HL-60/S4 treated with retinoic acid at 250 ng/mL for 4 days and 3 days (cell line): ENCODE measurements around the gene PTN.
"Not testable (repeated sequence)": the region's sequence is repeated elsewhere in the genome, so short reads cannot be mapped to it uniquely, and the experiment has no call there.

ENCODE experiments used
- in situ Hi-C: fragments of 300-500 bp; cut with MboI; formaldehyde crosslinking; loops from 2 replicates; pipeline ENCODE4 v1.7.0; 2022; ENCODE audit warnings: low sequenced_read_pairs

The PTN gene

DNA sequence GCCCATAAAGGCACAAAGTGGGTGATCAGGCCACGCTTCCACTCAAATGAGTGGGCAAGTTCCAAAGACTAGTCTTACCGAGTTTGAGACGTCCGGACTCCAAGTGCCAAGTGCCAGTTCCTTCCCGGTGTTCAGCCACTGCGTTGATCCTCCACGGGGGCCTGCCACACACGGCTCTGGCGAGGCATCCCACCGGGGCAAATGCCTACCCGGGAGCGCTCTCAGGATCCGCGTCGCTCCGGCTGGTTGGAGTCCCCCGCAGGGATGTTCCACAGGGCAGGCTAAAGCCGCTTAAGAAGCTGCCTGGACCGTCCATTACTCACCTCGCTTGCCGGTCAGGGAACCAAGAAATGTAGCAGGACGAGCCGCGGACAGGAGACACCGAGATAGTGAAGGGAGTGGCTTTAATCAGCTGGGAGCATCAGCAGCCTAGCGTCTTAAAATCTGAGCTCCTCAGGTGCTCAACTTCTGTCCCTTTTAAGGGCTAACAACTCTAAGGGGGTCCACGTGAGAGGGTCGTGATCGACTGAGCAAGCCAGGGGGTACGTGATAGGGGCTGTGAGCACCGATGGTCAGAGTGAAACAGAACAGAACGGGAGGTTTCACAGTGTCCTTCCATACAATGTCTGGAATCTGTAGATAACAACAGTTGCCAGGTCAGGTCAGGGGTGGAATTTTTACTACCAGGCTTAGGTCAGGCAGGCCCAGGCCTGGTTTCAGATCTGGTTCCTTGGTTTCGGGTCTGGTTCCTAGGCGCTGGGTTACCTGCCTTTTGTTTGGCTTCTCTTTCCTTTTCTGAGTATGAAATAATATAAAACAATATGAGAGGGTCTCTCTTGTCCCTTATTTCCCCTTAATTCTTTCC is 75.3 kb downstream of the PTN start:
- in situ Hi-C loops = not testable (repeated sequence)

DNA sequence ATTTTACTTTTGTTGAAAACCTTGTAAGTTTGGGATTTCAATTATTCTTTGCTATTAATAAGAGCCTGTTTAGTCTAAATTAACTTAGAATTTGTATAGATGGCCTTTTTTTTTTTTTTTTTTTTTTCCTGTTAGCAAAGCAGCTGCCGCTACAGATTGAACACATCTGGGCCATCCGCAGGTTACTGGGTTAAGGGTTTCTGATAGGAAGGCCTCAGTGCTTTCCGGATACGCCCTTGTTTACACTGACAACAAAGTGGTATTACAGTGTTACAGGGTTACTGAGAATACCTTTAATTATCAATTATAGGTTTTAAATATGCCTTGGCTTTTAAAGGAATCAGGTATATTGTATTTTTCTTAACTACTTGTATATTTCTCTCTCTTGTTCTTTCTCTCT is 76.8 kb downstream of the PTN start:
- in situ Hi-C loops = no loop called here

GRCh38 chr7:137265480-137265879 is 78.1 kb downstream of the PTN start:
- in situ Hi-C loops = not testable (repeated sequence)

DNA sequence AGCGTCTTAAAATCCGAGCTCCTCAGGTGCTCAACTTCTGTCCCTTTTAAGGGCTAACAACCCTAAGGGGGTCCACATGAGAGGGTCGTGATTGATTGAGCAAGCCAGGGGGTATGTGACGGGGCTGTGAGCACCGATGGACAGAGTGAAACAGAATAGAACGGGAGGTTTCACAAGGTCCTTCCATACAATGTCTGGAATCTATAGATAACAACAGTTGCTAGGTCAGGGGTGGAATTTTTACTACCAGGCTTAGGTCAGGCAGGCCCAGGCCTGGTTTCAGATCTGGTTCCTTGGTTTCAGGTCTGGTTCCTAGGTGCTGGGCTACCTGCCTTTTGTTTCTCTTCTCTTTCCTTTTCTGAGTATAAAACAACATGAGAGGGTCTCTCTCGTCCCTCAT is 80.9 kb downstream of the PTN start:
- in situ Hi-C loops = no loop called here

- in situ Hi-C loops = no loop called here
Observed at GRCh38 chr7:137258552-137258951, 85.0 kb downstream of the PTN start.

DNA sequence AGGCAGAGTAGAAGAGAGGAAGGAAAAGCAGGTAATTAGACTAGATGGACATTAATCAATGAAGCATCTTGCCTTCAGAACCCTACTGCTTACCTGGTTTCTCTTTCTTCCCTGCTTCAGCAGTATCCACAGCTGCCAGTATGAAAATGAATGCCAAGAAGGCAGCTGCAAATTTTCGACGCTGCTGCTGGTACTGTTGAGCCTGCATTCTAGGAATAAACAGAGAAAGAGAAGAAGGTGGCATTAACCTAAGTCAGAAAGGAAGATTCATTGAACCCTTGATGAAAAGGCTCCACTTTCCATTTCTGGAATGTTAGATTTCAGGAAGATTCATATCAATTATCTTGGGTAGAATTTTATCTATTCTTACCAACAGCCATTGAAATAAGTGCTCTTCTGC is 88.8 kb downstream of the PTN start:
- in situ Hi-C loops = no loop called here

DNA sequence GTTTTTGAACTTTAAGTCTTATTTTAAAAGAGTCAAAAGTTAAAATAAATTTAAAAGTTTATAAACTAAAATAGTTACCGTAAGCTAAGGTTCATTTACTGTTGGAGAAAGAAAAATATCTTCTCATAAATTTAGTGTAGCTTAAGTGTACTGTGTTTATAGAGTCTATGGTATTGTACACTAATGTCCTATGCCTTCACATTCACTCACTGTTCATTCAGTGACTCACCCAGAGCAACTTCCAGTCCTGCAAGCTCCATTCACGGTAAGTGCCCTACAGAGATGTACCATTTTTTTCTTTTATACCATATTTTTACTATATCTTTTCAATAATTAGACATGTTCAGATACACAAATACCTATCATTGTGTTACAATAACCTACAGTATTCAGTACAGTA is 97.6 kb downstream of the PTN start:
- in situ Hi-C loops = no loop called here

GRCh38 chr7:137245186-137245585 is 98.3 kb downstream of the PTN start:
- in situ Hi-C loops = no loop called here

- in situ Hi-C loops = no loop called here
Observed at GRCh38 chr7:137243741-137244140, 99.8 kb downstream of the PTN start.

DNA sequence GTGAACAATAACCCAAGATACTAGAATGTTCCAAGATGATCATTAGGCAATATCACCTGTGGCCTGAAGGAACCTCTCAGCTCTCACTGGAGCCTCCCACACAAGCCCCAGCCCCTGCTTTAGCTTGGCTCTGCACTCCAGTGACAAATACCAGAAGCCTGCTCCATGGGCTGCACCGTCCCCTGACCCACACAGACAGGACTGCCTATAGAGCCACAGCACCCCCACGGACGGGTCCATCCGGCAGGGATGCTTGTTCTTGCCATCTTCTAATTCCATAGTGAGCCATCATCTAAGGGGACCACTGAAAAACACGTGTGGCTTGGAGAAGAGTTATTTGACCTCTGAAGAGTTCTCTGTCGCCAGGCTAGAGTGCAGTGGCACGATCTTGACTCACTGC is 100.9 kb downstream of the PTN start:
- in situ Hi-C loops = no loop called here

GRCh38 chr7:137241655-137242360 is 101.7 kb downstream of the PTN start:
- in situ Hi-C loops = no loop called here

- in situ Hi-C loops = not testable (repeated sequence)
Observed at GRCh38 chr7:137239186-137239585, 104.3 kb downstream of the PTN start.

DNA sequence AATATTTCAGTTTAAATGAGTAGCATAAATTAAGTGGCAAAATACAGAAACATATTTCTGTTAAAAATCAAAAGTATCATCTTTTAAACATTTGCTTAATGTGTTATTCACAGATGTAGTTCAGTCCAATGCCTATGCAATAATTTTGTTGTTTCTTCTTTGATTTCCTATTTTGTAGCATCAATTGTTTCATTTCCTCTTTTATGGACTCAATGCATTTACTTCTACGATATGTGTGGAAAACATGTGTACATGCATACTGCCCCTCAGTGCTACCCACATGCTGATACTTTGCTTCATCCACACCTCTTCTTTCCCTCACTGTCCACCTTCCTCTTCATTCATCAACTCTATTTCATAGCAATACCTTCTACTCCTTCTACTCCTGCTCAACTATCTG is 108.1 kb downstream of the PTN start:
- in situ Hi-C loops = no loop called here

- in situ Hi-C loops = no loop called here
Observed at GRCh38 chr7:137231167-137231566, 112.4 kb downstream of the PTN start.

- in situ Hi-C loops = no loop called here
Observed at GRCh38 chr7:137221467-137221866, 122.1 kb downstream of the PTN start.

DNA sequence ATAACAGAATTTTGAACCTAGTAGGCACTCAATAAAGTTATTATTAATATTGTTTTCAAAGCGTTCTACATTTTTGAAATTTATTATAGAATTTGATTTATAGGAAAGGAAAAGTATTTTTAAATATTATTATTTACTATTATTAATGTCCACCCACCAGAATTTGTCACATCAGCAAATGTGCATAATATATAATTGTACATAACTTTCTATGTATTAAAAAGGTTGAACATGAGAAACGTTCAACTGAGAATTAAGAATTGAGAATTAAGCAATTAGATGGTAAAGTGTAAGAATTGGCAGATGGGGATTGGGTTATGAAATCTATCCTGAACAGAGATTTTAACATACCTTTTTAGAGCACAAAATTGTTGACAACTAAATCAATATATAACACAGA is 129.8 kb downstream of the PTN start:
- in situ Hi-C loops = no loop called here

- in situ Hi-C loops = no loop called here
Observed at GRCh38 chr7:137209151-137209817, 134.2 kb downstream of the PTN start.

DNA sequence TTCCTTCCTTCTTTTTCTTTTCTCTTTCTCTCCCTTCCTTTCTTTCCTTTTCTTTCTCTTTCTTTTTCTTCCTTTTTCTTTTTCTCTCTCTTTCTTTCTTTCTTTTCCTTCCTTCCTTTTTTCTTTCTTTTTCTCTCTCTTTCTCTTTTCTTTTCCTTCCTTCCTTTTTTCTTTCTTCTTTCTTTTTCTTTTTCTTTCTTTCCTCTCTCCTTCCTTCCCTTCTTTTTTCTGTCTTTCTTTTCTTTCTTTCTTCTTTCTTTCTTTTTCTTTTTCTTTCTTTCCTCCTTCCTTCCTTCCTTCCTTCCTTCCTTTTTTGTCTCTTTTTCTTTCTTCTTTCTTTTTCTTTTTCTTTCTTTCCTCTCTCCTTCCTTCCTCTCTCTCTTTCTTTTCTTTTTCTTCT is 136.8 kb downstream of the PTN start:
- in situ Hi-C loops = no loop called here

GRCh38 chr7:137204246-137204645 is 139.3 kb downstream of the PTN start:
- in situ Hi-C loops = no loop called here

DNA sequence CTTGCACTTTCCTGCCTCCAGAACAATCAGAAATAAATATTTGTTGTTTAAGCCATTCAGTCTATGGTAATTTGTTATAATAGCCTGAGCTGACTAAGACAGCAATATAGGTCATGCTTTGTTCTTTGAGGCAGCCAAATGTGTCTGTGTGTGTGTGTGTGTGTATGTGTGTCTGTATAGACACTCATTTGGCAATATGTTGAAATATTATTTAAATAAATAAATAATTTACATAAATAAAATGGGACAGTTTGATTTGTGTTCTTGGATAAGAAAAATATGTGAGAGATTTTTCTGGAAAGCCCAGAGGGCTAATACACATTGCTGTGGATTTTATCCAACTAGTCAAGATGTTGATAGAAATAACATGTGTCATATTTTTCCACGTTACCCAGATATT is 140.2 kb downstream of the PTN start:
- in situ Hi-C loops = no loop called here

- in situ Hi-C loops = no loop called here
Observed at GRCh38 chr7:137196648-137197047, 146.9 kb downstream of the PTN start.

DNA sequence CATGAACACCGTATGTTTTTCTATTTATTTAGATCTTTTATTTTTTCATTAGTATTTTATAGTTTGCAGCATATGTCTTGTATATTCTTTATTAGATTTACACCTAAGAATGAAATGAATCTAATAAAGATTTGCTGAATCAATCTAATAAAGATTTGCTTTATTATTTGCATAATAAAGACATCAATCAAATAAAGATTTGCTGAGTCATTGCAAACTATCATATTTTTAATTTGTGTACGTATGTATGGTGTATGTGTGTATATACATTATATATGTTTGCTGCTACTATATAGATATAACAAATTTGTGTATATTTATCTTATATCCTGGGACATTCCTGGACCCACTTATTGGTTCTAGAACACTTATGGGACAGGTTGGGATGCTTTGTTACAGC is 147.5 kb downstream of the PTN start:
- in situ Hi-C loops = no loop called here
